ENCODE measurements around the gene MAMDC2. TPM values are rescaled to one million over a fixed set of nuclear protein-coding genes. Genes with fewer than 3 reads are reported as not detected.

MAMDC2 gene
- total RNA-seq, 2 donors from 2014 or later, result not detected

GRCh38 chr9:70127036-70127435 lies 83.4 kb downstream of the MAMDC2 start:
- no peaks in the 10 kb centered on the region for H3K27me3 Mint-ChIP-seq
- ATAC-seq, result no peak

GRCh38 chr9:70127540-70128416 lies 84.1 kb downstream of the MAMDC2 start:
- Mint-ChIP-seq H3K36me3 (no peaks in the 10 kb centered on the region), H3K9me3 (no peaks in the 10 kb centered on the region), H3K4me3 (no peak overlapping the region), H3K4me1 (ENCODE audit: low read depth in 2 of 2) (no peaks in the 10 kb centered on the region), H3K27ac (no peak overlapping the region), H3K27me3 (no peaks in the 10 kb centered on the region)
- DNase-seq (ENCODE audit: low spot score) (no peak), ATAC-seq (no peak)

More at GRCh38 chr9:70127036-70127435, 83.4 kb downstream of the MAMDC2 start:
- Mint-ChIP-seq H3K36me3 (no peaks in the 10 kb centered on the region), H3K4me1 (ENCODE audit: low read depth in 2 of 2) (no peaks in the 10 kb centered on the region), H3K9me3 (no peaks in the 10 kb centered on the region), H3K27ac (no peak overlapping the region), H3K4me3 (no peak overlapping the region)
- DNase-seq (ENCODE audit: low spot score), result no peak

GRCh38 chr9:70130266-70130665 lies 86.6 kb downstream of the MAMDC2 start:
- Mint-ChIP-seq H3K4me3 (no peak overlapping the region), H3K9me3 (no peaks in the 10 kb centered on the region), H3K27me3 (peaks cover 3 to 13% of the 10 kb centered on the region in 2 donors)

GRCh38 chr9:70131296-70131695 lies 87.6 kb downstream of the MAMDC2 start:
- Mint-ChIP-seq H3K36me3 (no peaks in the 10 kb centered on the region), H3K4me3 (no peak overlapping the region), H3K4me1 (ENCODE audit: low read depth in 2 of 2) (no peaks in the 10 kb centered on the region), H3K27ac (no peak overlapping the region), H3K9me3 (no peaks in the 10 kb centered on the region), H3K27me3 (peaks cover 3 to 13% of the 10 kb centered on the region in 2 donors)
- ATAC-seq (no peak), DNase-seq (ENCODE audit: low spot score) (no peak)

More at GRCh38 chr9:70130266-70130665, 86.6 kb downstream of the MAMDC2 start:
- ATAC-seq (no peak), DNase-seq (ENCODE audit: low spot score) (no peak)
- Mint-ChIP-seq H3K36me3 (no peaks in the 10 kb centered on the region), H3K27ac (no peak overlapping the region), H3K4me1 (ENCODE audit: low read depth in 2 of 2) (no peaks in the 10 kb centered on the region)

GRCh38 chr9:70133253-70134208 lies 89.9 kb downstream of the MAMDC2 start:
- Mint-ChIP-seq H3K4me3 (no peak overlapping the region), H3K27ac (no peak overlapping the region), H3K27me3 (peaks cover 5 to 26% of the 10 kb centered on the region in 2 donors), H3K4me1 (ENCODE audit: low read depth in 2 of 2) (no peaks in the 10 kb centered on the region), H3K36me3 (no peaks in the 10 kb centered on the region), H3K9me3 (no peaks in the 10 kb centered on the region)
- DNase-seq (ENCODE audit: low spot score), result no peak
- ATAC-seq, result no peak

- ATAC-seq (peak; percentile 9 to 62), DNase-seq (ENCODE audit: low spot score) (no peak)
- H3K9me3 Mint-ChIP-seq, result no peaks in the 10 kb centered on the region
- H3K4me1 Mint-ChIP-seq (ENCODE audit: low read depth in 2 of 2), result no peaks in the 10 kb centered on the region
- peaks cover 5 to 26% of the 10 kb centered on the region in 2 donors for H3K27me3 Mint-ChIP-seq
- H3K27ac Mint-ChIP-seq, result no peak overlapping the region
- no peak overlapping the region for H3K4me3 Mint-ChIP-seq
- no peaks in the 10 kb centered on the region for H3K36me3 Mint-ChIP-seq
These were observed 90.7 kb downstream of the MAMDC2 start for GRCh38 chr9:70134360-70134759.

- no peak for ATAC-seq
- Mint-ChIP-seq H3K27me3 (peaks cover 5 to 31% of the 10 kb centered on the region in 2 donors), H3K4me1 (ENCODE audit: low read depth in 2 of 2) (no peaks in the 10 kb centered on the region)
These were observed 91.5 kb downstream of the MAMDC2 start for GRCh38 chr9:70135176-70135575.

GRCh38 chr9:70136632-70137031 lies 93.0 kb downstream of the MAMDC2 start:
- no peak for DNase-seq (ENCODE audit: low spot score)
- Mint-ChIP-seq H3K36me3 (no peaks in the 10 kb centered on the region), H3K27ac (no peak overlapping the region), H3K27me3 (peaks cover 5 to 34% of the 10 kb centered on the region in 2 donors), H3K4me1 (ENCODE audit: low read depth in 2 of 2) (no peaks in the 10 kb centered on the region), H3K9me3 (no peaks in the 10 kb centered on the region), H3K4me3 (no peak overlapping the region)
- no peak for ATAC-seq

More at GRCh38 chr9:70135176-70135575, 91.5 kb downstream of the MAMDC2 start:
- no peaks in the 10 kb centered on the region for H3K9me3 Mint-ChIP-seq
- H3K36me3 Mint-ChIP-seq, result no peaks in the 10 kb centered on the region
- no peak overlapping the region for H3K4me3 Mint-ChIP-seq
- no peak overlapping the region for H3K27ac Mint-ChIP-seq
- no peak for DNase-seq (ENCODE audit: low spot score)

- Mint-ChIP-seq H3K4me1 (ENCODE audit: low read depth in 2 of 2) (no peaks in the 10 kb centered on the region), H3K9me3 (no peaks in the 10 kb centered on the region), H3K36me3 (no peaks in the 10 kb centered on the region), H3K27me3 (peaks cover 9 to 34% of the 10 kb centered on the region in 2 donors), H3K27ac (no peak overlapping the region), H3K4me3 (no peak overlapping the region)
- ATAC-seq (no peak), DNase-seq (ENCODE audit: low spot score) (no peak)
These were observed 93.9 kb downstream of the MAMDC2 start for GRCh38 chr9:70137577-70137976.

GRCh38 chr9:70142101-70142500 lies 98.5 kb downstream of the MAMDC2 start:
- no peaks in the 10 kb centered on the region for H3K9me3 Mint-ChIP-seq
- H3K4me1 Mint-ChIP-seq (ENCODE audit: low read depth in 2 of 2), result no peaks in the 10 kb centered on the region
- peaks cover 8 to 22% of the 10 kb centered on the region in 2 donors for H3K27me3 Mint-ChIP-seq
- no peak overlapping the region for H3K4me3 Mint-ChIP-seq
- no peak for ATAC-seq
- no peak overlapping the region for H3K27ac Mint-ChIP-seq
- no peak for DNase-seq (ENCODE audit: low spot score)
- no peaks in the 10 kb centered on the region for H3K36me3 Mint-ChIP-seq

- Mint-ChIP-seq H3K27me3 (peaks cover 14 to 23% of the 10 kb centered on the region in 2 donors), H3K4me3 (no peak overlapping the region), H3K36me3 (no peaks in the 10 kb centered on the region), H3K27ac (no peak overlapping the region), H3K4me1 (ENCODE audit: low read depth in 2 of 2) (no peaks in the 10 kb centered on the region), H3K9me3 (no peaks in the 10 kb centered on the region)
- DNase-seq (ENCODE audit: low spot score) (no peak), ATAC-seq (no peak)
These were observed 99.9 kb downstream of the MAMDC2 start for GRCh38 chr9:70143394-70144130.

GRCh38 chr9:70144131-70144503 lies 100.5 kb downstream of the MAMDC2 start:
- no peak overlapping the region for H3K4me3 Mint-ChIP-seq
- H3K9me3 Mint-ChIP-seq, result no peaks in the 10 kb centered on the region
- H3K4me1 Mint-ChIP-seq (ENCODE audit: low read depth in 2 of 2), result no peaks in the 10 kb centered on the region
- no peak for DNase-seq (ENCODE audit: low spot score)
- ATAC-seq, result no peak
- no peak overlapping the region for H3K27ac Mint-ChIP-seq
- H3K27me3 Mint-ChIP-seq, result peaks cover 14 to 23% of the 10 kb centered on the region in 2 donors
- no peaks in the 10 kb centered on the region for H3K36me3 Mint-ChIP-seq

GRCh38 chr9:70145981-70146380 lies 102.3 kb downstream of the MAMDC2 start:
- Mint-ChIP-seq H3K4me3 (no peak overlapping the region), H3K27me3 (peaks cover 14 to 15% of the 10 kb centered on the region in 2 donors), H3K9me3 (no peaks in the 10 kb centered on the region), H3K27ac (no peak overlapping the region), H3K4me1 (ENCODE audit: low read depth in 2 of 2) (no peaks in the 10 kb centered on the region), H3K36me3 (no peaks in the 10 kb centered on the region)
- ATAC-seq, result no peak
- DNase-seq (ENCODE audit: low spot score), result no peak
